Measurements from ENCODE around the gene CYP2B6. TPM values are rescaled to one million over a fixed set of nuclear protein-coding genes. Genes with fewer than 3 reads are reported as not detected.
"Not testable (repeated sequence)": the region's sequence is repeated elsewhere in the genome, so short reads cannot be mapped to it uniquely, and the experiment has no call there.

The CYP2B6 gene
- total RNA-seq, 1 experiment from 2014 or later: not detected

DNA sequence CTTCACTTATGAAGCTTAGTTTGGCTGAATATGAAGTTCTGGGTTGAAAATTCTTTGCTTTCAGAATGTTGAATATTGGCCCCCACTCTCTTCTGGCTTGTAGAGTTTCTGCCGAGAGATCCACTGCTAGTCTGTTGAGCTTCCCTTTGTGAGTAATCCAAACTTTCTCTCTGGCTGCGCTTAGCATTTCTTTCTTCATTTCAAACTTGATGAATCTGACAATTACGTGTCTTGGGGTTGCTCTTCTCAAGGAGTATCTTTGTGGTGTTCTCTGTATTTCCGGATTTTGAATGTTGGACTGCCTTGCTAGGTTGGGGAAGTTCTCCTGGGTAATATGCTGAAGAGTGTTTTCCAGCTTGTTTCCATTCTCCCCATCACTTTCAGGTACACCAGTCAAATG is 21.4 kb upstream of the CYP2B6 start:
- H3K27ac ChIP-seq (ENCODE audit: low read depth, low read length, poor library complexity, severe bottlenecking); DNase-seq (ENCODE audit: low spot score); BruUV-seq (replicated peaks); POLR2A ChIA-PET (ENCODE audit: low non-redundant PET); H3K4me1 ChIP-seq (ENCODE audit: insufficient read depth, low read length, poor library complexity, severe bottlenecking); H3K36me3 ChIP-seq (ENCODE audit: insufficient read depth, low read length, poor library complexity, severe bottlenecking); H3K9me3 ChIP-seq (ENCODE audit: low read depth, low read length, poor library complexity, severe bottlenecking); H3K27me3 ChIP-seq (replicated peaks; ENCODE audit: insufficient read depth, low read depth, low read length, poor library complexity); CTCF ChIA-PET; H3K4me3 ChIP-seq (ENCODE audit: low read depth, low read length, poor library complexity, severe bottlenecking): not testable (repeated sequence)
- intact Hi-C loops (cut with micrococcal nuclease; ENCODE audit: unreplicated experiment): loop anchor here (5.0 to 10.0 kb wide), 2 partner anchors 173 to 305 kb away; no protein-coding TSS in a partner anchor

DNA sequence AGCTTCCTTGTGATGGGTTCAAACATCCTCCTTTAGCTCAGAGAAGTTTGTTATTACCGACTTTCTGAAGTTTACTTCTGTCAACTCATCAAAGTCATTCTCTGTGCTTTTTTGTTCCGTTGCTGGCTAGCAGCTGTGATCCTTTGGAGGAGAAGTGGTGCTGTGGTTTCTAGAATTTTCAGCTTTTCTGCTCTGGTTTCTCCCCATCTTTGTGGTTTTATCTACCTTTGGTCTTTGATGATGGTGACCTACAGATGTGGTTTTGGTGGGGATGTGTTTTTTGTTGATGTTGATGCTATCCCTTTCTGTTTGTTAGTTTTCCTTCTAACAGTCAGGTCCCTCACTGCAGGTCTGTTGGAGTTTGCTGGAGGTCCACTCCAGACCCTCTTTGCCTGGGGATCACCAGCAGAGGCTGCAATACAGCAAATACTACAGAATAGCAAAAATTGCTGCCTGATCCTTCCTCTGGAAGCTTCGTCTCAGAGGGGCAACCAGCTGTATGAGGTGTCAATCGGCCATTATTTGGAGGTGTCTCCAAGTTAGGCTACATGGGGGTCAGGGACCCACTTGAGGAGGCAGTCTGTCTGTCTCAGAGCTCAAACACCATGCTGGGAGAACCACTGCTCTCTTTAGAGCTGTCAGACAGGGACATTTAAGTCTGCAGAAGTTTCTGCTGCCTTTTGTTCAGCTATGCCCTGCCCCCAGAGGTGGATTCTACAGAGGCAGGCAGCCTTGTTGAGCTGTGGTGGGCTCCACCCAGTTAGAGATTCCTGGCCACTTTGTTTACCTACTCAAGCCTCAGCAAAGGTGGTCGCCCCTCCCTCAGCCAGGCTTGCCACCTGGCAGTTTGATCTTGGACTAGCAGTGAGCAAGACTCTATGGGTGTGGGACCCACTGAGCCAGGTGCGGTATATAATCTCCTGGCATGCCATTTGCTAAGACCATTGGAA is 20.4 kb upstream of the CYP2B6 start:
- DNase-seq (ENCODE audit: low spot score); H3K36me3 ChIP-seq (ENCODE audit: insufficient read depth, low read length, poor library complexity, severe bottlenecking); POLR2A ChIA-PET (ENCODE audit: low non-redundant PET); H3K4me3 ChIP-seq (ENCODE audit: low read depth, low read length, poor library complexity, severe bottlenecking); H3K27me3 ChIP-seq (replicated peaks; ENCODE audit: insufficient read depth, low read depth, low read length, poor library complexity); CTCF ChIA-PET; H3K4me1 ChIP-seq (ENCODE audit: insufficient read depth, low read length, poor library complexity, severe bottlenecking); H3K27ac ChIP-seq (ENCODE audit: low read depth, low read length, poor library complexity, severe bottlenecking); H3K9me3 ChIP-seq (ENCODE audit: low read depth, low read length, poor library complexity, severe bottlenecking); BruUV-seq (replicated peaks): not testable (repeated sequence)
- intact Hi-C loops (cut with micrococcal nuclease; ENCODE audit: unreplicated experiment): loop anchor here (5.0 to 10.0 kb wide), 2 partner anchors 172 to 306 kb away; no protein-coding TSS in a partner anchor

DNA sequence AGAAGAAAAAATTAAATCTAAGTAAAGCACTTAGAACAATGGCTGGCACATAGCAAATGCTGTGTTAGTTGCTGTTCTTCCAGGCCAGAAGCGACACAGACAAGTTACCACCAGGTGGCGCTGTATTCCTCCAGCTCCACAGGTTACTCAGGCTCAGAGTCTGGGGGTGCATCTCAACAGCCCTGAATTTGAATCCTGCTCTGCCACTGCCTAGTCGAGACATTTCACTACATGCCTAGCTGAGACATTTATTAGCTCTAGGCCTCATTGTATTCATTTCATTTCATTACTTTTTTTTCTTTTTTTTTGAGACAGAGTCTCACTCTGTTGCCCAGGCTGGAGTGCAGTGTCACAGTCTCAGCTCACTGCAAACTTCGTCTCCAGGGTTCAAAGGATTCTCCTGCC is 16.4 kb upstream of the CYP2B6 start:
- no peaks in the 10 kb centered on the region for H3K36me3 ChIP-seq (ENCODE audit: insufficient read depth, low read length, poor library complexity, severe bottlenecking)
- POLR2A ChIA-PET (ENCODE audit: low non-redundant PET): no interaction called here
- peak; percentile 82 for DNase-seq (ENCODE audit: low spot score)
- intact Hi-C loops (cut with micrococcal nuclease; ENCODE audit: unreplicated experiment): loop anchor here (2.0 to 10.0 kb wide), 3 partner anchors 168 to 310 kb away; no protein-coding TSS in a partner anchor
- H3K9me3 ChIP-seq (ENCODE audit: low read depth, low read length, poor library complexity, severe bottlenecking): no peaks in the 10 kb centered on the region
- TF ChIP-seq EZH2 (IDR thresholded peaks at IDR 0.05; ENCODE audit: borderline replicate concordance, low read depth, low read length, poor library complexity, severe bottlenecking): no peak
- TF ChIP-seq, protein P1, sequence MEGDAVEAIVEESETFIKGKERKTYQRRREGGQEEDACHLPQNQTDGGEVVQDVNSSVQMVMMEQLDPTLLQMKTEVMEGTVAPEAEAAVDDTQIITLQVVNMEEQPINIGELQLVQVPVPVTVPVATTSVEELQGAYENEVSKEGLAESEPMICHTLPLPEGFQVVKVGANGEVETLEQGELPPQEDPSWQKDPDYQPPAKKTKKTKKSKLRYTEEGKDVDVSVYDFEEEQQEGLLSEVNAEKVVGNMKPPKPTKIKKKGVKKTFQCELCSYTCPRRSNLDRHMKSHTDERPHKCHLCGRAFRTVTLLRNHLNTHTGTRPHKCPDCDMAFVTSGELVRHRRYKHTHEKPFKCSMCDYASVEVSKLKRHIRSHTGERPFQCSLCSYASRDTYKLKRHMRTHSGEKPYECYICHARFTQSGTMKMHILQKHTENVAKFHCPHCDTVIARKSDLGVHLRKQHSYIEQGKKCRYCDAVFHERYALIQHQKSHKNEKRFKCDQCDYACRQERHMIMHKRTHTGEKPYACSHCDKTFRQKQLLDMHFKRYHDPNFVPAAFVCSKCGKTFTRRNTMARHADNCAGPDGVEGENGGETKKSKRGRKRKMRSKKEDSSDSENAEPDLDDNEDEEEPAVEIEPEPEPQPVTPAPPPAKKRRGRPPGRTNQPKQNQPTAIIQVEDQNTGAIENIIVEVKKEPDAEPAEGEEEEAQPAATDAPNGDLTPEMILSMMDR (conservative IDR thresholded peaks at IDR 0.05; ENCODE audit: low read depth, low read length): peak; percentile 86
- no peaks in the 10 kb centered on the region for H3K27me3 ChIP-seq (replicated peaks; ENCODE audit: insufficient read depth, low read depth, low read length, poor library complexity)
- no peak overlapping the region for H3K27ac ChIP-seq (ENCODE audit: low read depth, low read length, poor library complexity, severe bottlenecking)
- CTCF ChIA-PET: interaction anchor here (0.6 to 1.0 kb wide), 2 partner anchors 169 to 395 kb away, joined by 4 to 7 read pairs; no protein-coding TSS in a partner anchor
- no peaks in the 10 kb centered on the region for H3K4me1 ChIP-seq (ENCODE audit: insufficient read depth, low read length, poor library complexity, severe bottlenecking)
- BruUV-seq (replicated peaks): no TSS peak
- H3K4me3 ChIP-seq (ENCODE audit: low read depth, low read length, poor library complexity, severe bottlenecking): no peak overlapping the region

DNA sequence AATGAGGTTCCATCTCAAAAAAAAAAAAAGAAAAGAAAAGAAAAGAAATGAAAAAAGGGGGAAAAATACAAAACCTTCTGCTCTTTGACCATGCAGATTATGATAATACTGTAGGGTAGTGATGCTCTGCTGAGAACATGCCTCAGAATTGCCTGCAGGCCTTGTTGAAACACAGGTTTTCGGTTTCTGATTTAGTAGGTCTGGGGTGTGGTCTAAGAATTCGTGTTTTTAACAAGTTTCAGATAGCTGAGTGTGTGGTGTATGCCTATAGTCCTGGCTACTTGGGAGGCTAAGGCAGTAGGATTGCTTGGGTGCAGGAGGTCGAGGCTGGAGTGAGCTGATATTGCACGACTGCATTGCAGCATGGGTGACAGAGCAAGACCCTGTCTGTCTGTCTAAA is 14.9 kb upstream of the CYP2B6 start:
- Histone ChIP-seq H3K4me1 (ENCODE audit: insufficient read depth, low read length, poor library complexity, severe bottlenecking) (no peaks in the 10 kb centered on the region), H3K4me3 (ENCODE audit: low read depth, low read length, poor library complexity, severe bottlenecking) (no peak overlapping the region), H3K36me3 (ENCODE audit: insufficient read depth, low read length, poor library complexity, severe bottlenecking) (no peaks in the 10 kb centered on the region), H3K27me3 (replicated peaks; ENCODE audit: insufficient read depth, low read depth, low read length, poor library complexity) (no peaks in the 10 kb centered on the region), H3K9me3 (ENCODE audit: low read depth, low read length, poor library complexity, severe bottlenecking) (no peaks in the 10 kb centered on the region), H3K27ac (ENCODE audit: low read depth, low read length, poor library complexity, severe bottlenecking) (no peak overlapping the region)
- POLR2A ChIA-PET (ENCODE audit: low non-redundant PET): interaction anchor here (0.6 kb wide), 1 partner anchor 23 kb away, joined by 4 read pairs; no protein-coding TSS in a partner anchor
- DNase-seq (ENCODE audit: low spot score): no peak
- TF ChIP-seq, protein P1 (conservative IDR thresholded peaks at IDR 0.05; ENCODE audit: low read depth, low read length): no peak
- BruUV-seq (replicated peaks): no TSS peak
- CTCF ChIA-PET: no interaction called here
- intact Hi-C loops (cut with micrococcal nuclease; ENCODE audit: unreplicated experiment): loop anchor here (10.0 kb wide), 1 partner anchor 311 kb away; no protein-coding TSS in a partner anchor
